ENCODE measurements around the gene ABHD17C.
"Not testable (repeated sequence)": the region's sequence is repeated elsewhere in the genome, so short reads cannot be mapped to it uniquely, and the experiment has no call there.

ABHD17C gene

DNA sequence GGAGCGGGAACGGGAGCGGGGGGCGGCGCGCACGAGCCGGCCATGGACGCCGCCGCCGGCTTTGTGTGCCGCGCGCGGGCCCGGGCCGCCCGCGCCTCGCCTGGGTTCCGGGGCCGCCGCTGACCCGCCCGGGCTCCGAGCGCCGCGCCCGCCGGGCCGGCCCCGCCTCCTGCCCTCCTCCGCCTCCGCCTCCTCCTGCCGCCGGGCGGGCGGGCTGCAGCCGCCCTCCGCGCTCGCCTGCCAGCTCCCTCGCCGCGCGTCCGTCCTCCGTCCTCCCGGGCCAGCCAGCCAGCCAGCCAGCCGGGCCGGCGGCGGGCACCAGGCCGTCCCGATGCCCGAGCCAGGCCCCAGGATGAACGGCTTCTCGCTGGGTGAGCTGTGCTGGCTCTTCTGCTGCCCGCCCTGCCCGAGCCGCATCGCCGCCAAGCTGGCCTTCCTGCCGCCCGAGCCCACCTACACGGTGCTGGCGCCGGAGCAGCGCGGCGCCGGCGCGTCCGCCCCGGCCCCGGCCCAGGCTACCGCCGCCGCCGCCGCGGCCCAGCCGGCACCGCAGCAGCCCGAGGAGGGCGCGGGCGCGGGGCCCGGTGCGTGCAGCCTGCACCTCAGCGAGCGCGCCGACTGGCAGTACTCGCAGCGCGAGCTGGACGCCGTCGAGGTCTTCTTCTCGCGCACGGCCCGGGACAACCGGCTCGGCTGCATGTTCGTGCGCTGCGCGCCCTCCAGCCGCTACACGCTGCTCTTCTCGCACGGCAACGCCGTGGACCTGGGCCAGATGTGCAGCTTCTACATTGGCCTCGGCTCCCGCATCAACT is at the start of gene ABHD17C:
Gene ABHD17C (plus strand): TSS at position 212 of the 812 bp plus-strand sequence. CDS start 120 bp downstream, at position 332.
- DNase-seq (ENCODE audit: low spot score): peak; percentile 79

DNA sequence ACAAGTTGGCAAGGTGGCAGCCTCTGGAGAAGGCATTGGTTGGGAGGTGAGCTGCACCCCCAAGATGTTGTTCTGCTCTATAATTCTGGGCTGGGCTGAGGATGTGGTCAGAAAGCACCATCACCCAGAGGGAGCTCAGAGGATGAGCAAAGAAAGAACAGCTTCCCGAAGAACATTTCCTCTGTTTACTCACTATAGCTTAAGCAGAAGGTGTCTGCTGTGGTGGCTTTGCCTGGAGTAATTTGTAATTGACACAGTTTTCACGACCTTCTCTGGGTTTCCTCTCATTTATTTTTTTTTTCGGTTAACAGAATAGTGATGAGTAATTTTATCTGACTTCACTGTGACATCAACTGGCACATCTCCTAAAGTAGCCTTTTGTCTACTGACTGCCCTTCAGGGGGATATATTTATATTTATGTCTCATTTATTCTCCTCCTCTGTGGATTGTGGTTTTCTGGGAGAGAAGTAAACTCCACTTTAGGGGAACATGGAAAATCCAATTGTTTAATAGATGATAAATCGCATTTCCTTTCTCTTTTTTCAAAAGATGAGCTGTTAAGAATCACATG is 49.5 kb upstream of the ABHD17C start:
- peak; percentile 17 for DNase-seq (ENCODE audit: low spot score)

DNA sequence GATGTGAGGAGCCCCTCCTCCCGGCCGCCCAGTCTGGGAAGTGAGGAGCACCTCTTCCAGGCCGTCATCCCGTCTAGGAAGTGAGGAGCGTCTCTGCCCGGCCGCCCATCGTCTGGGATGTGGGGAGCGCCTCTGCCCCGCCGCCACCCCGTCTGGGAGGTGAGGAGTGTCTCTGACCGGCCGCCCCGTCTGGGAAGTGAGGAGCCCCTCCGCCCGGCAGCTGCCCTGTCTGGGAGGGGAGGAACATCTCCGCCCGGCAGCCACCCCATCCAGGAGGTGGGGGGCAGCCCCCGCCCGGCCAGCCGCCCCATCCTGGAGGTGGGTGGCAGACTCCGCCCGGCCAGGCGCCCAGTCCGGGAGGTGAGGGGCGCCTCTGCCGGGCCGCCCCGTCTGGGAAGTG is 47.7 kb upstream of the ABHD17C start:
- not testable (repeated sequence) for DNase-seq (ENCODE audit: low spot score)

DNA sequence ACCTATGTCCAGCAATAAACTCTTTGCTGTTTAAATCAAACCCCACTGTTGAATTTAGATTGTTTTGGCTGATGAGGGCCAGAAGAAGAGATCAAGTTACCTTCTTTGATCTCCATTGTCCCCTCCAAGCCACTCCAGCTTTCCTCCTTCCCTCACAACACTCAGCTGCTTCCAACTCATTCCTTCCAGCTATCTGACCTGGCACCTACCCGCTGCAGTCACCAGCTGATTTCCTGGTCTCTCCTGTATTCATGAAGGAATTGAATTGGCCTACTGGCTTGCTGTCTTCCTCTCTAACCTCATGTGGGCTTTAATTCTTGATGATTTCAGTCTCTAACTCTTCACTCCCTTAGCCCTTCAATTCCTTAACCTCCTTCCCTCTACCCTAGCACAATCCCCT is 40.8 kb upstream of the ABHD17C start:
- no peak for DNase-seq (ENCODE audit: low spot score)

DNA sequence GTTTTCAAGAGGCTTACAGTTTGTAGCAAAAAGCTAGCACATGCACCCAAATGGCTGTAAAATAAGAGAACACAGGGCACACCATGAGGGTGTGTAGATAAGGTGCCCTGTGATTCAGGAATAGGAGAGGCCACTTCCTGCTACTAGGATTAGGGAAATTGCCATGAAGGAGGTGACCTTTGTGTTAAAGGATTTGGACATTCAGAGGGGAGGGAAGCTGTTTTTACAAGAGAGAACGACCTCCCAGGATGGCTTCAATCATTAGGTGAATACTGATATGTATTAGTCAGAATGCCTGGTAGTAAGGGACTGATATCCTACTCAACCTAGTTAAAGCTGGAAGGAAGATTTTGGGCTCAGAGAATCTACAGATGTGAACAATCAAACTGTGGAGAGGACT is 35.7 kb upstream of the ABHD17C start:
- DNase-seq (ENCODE audit: low spot score): no peak

DNA sequence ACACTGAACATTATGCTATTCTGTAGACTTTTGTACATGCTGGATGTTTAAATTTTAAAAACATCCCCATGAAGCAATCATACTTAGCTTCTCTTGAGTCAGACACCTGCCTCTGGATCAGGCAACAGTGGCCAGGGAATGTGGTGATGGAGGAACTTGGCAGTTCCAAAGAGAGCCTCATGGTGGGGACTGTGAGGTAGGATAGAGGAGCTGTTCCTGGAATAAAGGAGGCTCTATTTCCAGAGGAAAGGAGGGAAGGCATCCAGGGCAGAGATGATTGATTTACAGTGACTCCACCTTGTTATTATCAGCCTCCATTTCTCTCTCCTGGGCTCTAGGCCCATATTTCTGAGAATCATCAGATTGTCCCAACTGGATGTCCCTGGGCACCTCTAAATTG is 35.0 kb upstream of the ABHD17C start:
- peak; percentile 74 for DNase-seq (ENCODE audit: low spot score)

DNA sequence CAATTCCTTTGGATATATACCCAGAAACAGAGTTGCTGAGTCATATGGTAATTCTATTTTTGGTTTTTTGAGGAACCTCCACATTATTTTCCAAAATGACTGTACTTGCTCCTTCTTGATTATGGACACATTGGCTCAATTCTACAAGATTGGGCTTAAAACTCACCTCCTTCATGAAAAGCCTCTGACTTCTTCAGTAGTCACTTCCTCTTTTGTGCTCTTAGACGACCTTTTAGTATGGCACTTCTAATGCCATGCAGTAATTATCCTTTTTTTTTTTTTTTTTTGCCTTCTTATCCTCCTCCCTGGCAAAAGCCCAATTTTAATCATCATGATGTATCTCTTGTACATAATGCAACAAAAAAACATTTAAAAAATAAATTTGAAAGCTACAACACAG is 33.0 kb upstream of the ABHD17C start:
- no peak for DNase-seq (ENCODE audit: low spot score)

DNA sequence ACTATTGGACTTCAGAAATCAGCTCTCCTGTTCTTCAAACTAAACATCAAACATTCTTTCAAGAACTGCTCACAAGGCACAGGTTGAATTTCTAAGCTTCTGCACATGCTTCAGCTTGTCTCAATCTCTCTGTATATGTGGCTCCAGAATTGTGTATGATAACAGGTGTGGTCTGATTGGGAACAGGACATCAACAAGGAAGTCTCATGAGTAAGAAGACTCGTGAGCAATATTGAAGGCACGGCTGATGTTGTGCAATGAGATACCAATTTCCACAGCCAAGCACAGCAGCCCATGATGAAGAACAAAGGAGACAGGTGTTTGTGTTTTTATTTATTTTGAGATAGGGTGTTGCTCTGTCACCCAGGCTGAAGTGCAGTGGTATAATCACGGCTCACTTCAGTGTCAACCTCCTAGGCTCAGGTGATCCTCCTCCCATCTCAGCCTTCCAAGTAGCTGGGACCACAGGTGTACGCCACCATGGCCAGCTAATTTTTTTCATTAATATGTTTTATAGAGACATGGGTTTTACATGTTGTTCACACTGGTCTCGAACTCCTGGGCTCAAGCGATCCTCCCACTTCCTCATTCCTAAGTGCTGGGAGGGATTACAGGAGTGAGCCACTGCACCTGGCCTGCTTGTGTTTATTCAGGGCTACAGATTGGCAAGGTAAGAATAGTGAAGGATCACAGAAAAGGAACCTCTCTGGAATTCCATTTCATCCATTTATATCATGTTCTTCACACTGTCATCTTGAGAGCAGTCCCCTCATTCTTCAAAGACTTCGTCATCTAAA is 32.2 kb upstream of the ABHD17C start:
- DNase-seq (ENCODE audit: low spot score): no peak

DNA sequence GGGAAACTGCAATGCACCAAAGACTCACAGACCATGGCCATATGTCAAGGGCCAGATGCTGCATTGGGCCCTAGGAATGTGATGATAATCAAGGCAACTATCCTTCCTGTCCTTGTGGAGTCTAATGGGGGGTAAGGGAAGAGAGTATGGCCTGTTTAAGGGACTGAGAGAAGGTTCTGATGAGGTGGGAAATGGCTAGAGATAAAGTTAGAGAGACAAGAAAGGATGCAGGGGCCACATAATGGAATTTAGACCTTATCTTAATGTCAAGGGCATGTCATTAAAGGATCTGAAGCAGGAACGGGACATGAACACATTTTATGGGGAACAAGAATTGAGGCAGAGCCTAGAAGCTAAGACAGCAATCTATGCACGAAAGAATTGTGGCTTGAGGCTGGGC is 30.0 kb upstream of the ABHD17C start:
- no peak for DNase-seq (ENCODE audit: low spot score)

DNA sequence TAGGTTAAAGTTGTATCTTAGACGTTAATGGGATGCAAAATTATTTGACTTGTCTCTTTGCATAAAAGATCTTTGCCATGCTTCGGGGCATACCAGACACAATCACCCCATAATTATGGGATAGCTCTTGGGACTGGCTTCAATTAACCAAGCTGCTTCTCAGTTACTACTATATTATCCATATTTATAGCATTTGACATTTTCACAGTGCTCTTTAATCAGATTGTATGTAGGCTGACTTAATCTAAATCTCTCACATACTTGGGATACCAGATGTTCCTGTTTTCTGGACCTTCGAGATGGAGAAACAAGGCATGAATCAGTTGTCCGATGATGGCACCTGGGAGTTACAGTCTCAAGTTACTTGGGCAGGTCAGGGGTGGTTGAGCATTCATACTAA is 27.2 kb upstream of the ABHD17C start:
- no peak for DNase-seq (ENCODE audit: low spot score)

DNA sequence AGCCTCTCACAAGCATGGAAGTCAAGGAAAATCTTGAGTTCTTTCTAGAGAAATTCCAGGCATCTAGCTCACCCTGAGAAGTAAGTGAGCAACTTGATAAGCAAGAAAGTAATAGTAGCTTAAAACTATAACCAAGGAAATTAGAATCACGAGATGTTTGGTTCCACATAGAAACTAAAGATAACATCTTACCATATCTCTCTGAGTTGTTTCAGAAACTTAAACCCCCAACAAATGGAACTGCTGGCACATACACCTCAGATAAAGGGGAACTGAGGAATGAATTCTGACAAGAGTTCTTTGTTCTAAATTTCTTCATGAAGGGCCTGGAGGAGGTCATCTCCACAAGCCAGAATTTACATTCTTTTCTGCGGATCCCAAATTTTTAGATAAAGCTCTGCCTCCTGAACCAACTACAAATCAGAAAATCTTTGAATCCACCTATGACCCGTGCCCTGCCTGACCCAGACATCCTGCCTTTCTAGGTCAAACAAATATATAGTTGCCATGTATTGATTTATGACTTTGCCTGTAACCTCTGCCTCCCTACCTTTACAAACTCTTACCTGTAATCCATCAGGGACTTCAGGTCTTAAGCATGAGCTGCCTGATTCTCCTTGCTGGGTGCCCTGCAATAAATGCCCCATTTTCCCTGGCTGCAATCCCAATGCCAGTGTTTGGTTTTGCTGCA is 26.4 kb upstream of the ABHD17C start:
- no peak for DNase-seq (ENCODE audit: low spot score)

DNA sequence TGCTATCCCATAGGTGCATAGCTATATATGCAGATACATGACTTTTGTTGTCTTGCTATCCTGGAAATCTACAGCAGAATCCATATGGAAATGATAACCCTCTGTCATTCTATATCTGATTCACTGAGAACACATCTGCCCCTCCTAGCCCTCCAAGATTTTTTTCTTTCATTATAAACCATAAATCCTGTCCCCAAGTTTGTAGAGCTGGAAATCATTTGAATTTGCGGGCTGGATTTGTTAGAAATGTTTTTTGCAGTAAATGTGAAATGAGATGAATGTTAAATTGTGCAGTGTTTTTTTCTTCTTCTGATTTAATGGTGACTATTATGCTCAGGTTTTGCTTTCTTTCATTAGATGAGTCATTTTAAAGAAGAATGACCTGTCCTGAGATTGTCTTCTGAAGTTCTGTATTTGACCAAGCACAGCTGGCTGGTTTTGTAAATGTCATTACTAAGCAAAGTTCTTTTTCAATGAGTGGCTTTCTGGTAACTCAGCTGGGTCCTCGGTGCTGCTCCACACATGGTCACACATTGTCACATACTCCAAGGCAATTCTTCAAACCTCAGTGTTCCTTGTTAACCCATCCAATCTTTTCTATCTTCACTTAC is 25.3 kb upstream of the ABHD17C start:
- DNase-seq (ENCODE audit: low spot score): peak; percentile 29

DNA sequence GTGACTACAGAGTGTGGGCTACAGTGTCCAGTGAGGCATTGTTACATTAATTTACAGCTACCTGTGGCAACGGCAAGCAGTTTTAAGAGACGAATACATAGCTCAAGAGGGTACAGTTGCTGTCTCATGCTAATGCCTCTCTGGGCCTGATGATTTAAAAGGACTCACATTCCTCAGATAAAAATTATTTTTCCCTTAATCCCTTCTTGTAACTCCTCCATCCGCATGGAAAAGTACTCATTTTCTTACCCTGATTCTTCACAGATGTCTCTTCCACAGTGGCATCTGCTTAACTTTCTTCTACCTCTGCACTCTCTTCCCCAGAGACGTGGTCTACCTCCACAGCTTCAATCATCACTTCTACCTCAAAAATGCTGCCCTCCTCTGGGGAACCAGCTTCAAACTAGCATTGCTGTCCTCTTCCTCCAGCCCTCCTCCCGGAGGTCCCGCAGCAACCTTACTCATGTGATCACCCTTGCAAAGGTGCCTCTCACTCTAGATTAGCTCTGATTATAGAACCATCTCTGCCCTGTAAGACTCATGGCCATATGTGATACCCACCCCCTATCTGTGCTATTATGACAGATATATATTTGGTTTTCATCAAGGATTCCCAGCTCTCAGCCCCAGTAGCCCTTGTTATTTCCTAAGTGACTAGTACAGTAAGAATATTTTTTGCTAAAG is 21.4 kb upstream of the ABHD17C start:
- DNase-seq (ENCODE audit: low spot score): no peak

DNA sequence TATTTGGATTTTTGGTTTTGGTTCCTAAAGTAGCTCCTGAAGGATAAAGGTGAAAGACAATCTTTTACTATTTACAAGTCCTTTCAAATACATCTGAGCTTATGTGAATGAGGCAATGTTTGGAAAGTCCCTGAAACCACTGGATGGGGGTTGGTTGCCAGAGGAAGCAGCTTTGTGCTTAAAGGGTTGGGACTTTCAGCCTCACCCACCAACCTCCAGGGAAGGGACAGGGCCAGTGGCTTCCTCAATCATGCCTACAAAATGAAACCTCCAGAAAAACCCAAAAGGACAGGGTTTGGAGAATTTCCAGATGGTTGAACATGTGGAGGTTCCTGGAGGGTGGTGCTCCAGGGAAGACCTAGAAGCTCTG is 20.9 kb upstream of the ABHD17C start:
- no peak for DNase-seq (ENCODE audit: low spot score)

DNA sequence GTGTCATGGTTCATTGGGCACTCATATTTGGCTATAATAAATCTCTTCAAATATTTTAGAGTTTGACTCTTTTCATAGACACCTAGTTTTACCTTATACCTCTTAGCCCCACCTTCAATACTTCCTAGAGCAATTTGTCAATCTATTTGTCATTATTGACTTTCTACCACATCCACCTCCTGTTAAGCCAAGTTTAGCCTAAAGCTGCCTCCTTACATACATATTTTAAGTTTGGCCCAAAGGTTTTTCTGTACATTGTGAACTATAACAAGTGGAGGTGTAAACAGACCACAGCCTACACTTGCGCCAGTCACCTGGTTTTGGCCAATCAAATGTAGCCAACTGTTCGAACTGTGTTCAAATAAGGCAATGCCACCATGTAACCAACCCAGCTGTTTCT is 18.1 kb upstream of the ABHD17C start:
- no peak for DNase-seq (ENCODE audit: low spot score)

DNA sequence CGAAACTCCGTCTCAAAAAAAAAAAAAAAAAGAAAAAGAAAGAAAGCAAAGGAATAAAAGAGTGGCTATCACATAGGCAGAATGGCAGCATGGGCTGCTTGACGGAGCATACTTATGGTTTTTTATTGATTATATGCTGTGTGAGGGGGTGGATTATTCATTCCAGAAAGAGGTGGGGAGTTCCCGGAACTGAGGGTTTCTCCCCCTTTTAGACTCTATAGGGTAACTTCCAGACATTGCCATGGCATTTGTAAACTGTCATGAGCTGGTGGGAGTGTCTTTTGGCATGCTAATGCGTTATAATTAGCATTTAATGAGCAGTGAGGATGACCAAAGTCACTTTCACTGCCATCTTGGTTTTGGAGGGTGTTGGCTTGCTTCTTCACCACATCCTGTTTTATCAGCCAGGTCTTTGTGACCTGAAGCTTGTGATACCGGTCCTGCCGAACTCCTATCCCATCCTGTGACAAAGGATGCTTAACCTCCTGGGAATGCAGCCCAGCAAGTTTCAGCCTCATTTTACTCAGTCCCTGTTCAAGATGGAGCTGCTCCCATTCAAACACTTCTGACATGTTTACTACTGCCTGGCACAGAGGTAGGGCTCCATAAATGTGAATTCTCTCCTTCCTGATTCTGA is 15.8 kb upstream of the ABHD17C start:
- no peak for DNase-seq (ENCODE audit: low spot score)

DNA sequence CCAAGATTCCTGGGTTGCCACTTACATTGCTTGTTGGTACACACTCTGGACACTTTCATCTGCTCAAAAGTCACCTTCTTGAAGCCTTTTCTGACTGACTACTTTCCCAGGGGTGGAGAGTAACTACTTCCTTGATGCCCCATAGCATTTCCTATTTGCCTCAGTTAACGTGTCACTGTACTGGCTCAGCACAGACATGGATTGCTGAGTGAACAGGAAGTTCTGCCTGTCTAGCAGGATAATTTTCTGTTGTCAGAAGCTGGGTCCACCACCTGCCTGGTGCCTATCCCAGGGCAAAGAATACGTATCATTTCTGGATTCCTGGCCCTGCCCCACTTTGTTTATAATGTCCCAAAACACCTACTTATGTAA is 15.3 kb upstream of the ABHD17C start:
- DNase-seq (ENCODE audit: low spot score): no peak

DNA sequence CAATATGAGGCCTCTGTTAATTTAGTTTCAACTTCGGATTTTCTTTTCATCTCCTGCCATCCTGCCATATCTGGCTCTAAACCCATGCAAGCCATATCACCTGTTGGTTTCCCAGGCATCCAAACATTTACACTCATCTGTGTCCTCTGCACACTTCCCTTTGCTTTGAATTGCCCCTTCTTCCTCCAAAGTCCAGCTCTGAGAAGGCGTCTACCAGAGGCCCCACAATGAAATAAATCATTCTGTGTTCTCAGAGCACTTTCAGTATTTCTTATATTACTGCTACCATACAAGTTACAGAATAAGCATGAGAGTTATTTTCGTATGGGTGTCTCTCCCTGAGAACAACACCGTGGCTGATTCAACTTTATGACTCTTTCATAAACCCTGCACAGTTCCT is 12.9 kb upstream of the ABHD17C start:
- no peak for DNase-seq (ENCODE audit: low spot score)

DNA sequence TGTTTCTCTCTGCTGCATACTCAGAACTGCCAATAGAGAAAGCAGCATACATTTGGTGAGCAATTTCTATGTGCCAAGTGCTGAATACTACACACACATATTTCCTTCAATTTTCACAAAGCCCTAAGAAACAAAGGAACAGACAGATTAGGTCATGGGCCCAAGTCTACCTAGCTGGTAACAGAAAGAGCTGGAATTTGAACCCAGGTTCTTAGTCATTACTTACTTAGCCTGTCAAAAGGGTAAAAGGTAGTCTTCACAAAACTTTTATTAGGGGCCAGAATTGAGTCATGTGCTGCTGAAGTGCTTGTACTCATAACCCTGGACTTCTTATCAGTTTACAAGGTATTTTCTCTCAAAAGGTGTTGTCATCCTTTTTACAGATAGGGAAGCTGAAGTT is 10.4 kb upstream of the ABHD17C start:
- DNase-seq (ENCODE audit: low spot score): no peak

DNA sequence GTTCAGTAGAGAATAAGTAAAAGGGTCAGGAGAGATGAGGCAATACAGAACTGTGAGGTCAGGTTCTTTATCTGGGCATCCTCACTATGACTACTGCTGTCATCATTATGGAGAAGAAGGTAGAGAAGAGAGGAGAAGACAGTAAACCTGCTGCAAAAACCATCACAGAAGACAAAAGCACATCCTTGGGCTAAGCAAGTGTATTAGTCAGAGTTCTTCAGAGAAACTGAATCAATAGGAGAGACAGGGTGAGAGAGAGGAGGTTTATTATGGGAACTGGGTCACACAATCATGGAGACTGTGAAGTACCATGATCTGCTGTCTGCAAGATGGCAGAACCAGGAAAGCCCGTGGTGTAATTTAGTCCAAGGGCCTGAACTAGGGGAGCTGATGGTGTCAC is 9.5 kb upstream of the ABHD17C start:
- DNase-seq (ENCODE audit: low spot score): no peak

DNA sequence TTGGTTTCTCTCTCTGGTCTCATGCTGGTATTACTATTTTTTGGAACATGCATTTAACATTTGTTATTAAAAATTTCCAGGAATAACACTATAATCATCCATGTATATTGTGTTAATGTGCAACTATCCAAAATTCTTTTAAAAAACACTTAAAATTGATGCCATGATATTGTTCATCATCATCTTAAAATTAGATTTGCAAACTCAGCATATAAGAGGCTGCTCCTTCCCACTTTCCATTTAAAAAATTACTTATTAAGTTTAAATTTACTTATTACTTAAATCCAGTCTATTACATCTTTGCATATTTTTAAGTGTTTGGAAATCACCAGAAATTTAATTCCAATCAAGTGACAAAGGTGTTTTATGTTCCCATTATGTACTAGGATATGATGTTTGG is 5.8 kb upstream of the ABHD17C start:
- DNase-seq (ENCODE audit: low spot score): no peak

All from AG08395 (cell line).